ENCODE results near the gene FOXG1.

Gene FOXG1

GRCh38 chr14:28766469-28766955 is at the start of gene FOXG1:
TSS of gene FOXG1 (plus strand) at chr14:28766787. CDS start at chr14:28767280, 493 bp downstream.
- H3K4me3 ChIP-seq (replicated peaks; ENCODE audit: low read depth, low read length), result peak within 1 kb of the TSS; percentile 20; the same call in 1 of the 2 replicates
- TF ChIP-seq CTCF (IDR thresholded peaks at IDR 0.05; ENCODE audit: low read depth, low read length, missing control alignments), result no peak
- DNase-seq (ENCODE audit: extremely low read depth, low read depth), result no peak

- H3K4me3 ChIP-seq (replicated peaks; ENCODE audit: low read depth, low read length), result no peak overlapping the region
- no peak for TF ChIP-seq CTCF (IDR thresholded peaks at IDR 0.05; ENCODE audit: low read depth, low read length, missing control alignments)
- DNase-seq (ENCODE audit: extremely low read depth, low read depth), result no peak
Observed at GRCh38 chr14:28719130-28719529, 47.5 kb upstream of the FOXG1 start.

GRCh38 chr14:28731358-28731757 is 35.2 kb upstream of the FOXG1 start:
- no peak for DNase-seq (ENCODE audit: extremely low read depth, low read depth)
- H3K4me3 ChIP-seq (replicated peaks; ENCODE audit: low read depth, low read length), result no peak overlapping the region

GRCh38 chr14:28742171-28742846 is 24.3 kb upstream of the FOXG1 start:
- H3K4me3 ChIP-seq (replicated peaks; ENCODE audit: low read depth, low read length), result no peak overlapping the region
- TF ChIP-seq CTCF (IDR thresholded peaks at IDR 0.05; ENCODE audit: low read depth, low read length, missing control alignments), result no peak
- no peak for DNase-seq (ENCODE audit: extremely low read depth, low read depth)

More at GRCh38 chr14:28731358-28731757, 35.2 kb upstream of the FOXG1 start:
- TF ChIP-seq CTCF (IDR thresholded peaks at IDR 0.05; ENCODE audit: low read depth, low read length, missing control alignments), result no peak

GRCh38 chr14:28744126-28744525 is 22.5 kb upstream of the FOXG1 start:
- no peak overlapping the region for H3K4me3 ChIP-seq (replicated peaks; ENCODE audit: low read depth, low read length)
- TF ChIP-seq CTCF (IDR thresholded peaks at IDR 0.05; ENCODE audit: low read depth, low read length, missing control alignments), result no peak
- no peak for DNase-seq (ENCODE audit: extremely low read depth, low read depth)

- TF ChIP-seq CTCF (IDR thresholded peaks at IDR 0.05; ENCODE audit: low read depth, low read length, missing control alignments), result no peak
- no peak for DNase-seq (ENCODE audit: extremely low read depth, low read depth)
- no peak overlapping the region for H3K4me3 ChIP-seq (replicated peaks; ENCODE audit: low read depth, low read length)
Observed at GRCh38 chr14:28745176-28745575, 21.4 kb upstream of the FOXG1 start.
